ENCODE data around the gene ACE2.

The ACE2 gene

DNA sequence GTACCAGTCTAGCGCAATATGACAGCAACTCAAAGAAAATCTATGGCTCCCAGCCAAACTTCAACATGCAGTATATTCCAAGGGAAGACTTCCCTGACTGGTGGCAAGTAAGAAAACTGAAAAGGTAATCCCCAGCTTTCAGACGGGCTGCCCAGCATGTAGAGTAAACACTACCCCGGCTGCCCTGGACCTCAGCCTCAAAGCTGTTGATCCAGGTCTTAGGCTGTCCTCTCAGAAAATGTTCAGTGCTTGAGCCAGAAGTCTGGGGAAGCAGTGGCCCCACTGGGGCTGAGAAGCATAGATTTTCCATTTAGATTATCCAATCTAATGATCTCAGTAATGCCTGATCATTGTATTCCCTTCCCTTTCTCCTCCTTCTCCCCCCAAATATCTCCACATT, 78.3 kb downstream of the ACE2 start:
- no peak overlapping the region for H3K9ac ChIP-seq (ENCODE audit: low read length in 5 of 5)
- no peaks in the 10 kb centered on the region for H3K36me3 ChIP-seq (ENCODE audit: control insufficient read depth in 5 of 5, insufficient read depth in 5 of 5, low read length in 5 of 5)
- peaks cover 0 to 7% (median 0%) of the 10 kb centered on the region in 5 donors for H3K4me1 ChIP-seq (ENCODE audit: control insufficient read depth in 5 of 5, insufficient read depth in 5 of 5, low read length in 5 of 5)
- H3K27ac ChIP-seq (ENCODE audit: low read depth, low read length) = no peak overlapping the region
- no peaks in the 10 kb centered on the region for H3K9me3 ChIP-seq (ENCODE audit: control insufficient read depth in 5 of 5, low read length in 5 of 5)
- H3K27me3 ChIP-seq (ENCODE audit: control insufficient read depth in 5 of 5, insufficient read depth in 4 of 5, low read length in 5 of 5) = peaks cover 0 to 12% (median 4%) of the 10 kb centered on the region in 5 donors
- no peak overlapping the region for H3K4me3 ChIP-seq (ENCODE audit: low read depth in 1 of 5, low read length in 5 of 5)

DNA sequence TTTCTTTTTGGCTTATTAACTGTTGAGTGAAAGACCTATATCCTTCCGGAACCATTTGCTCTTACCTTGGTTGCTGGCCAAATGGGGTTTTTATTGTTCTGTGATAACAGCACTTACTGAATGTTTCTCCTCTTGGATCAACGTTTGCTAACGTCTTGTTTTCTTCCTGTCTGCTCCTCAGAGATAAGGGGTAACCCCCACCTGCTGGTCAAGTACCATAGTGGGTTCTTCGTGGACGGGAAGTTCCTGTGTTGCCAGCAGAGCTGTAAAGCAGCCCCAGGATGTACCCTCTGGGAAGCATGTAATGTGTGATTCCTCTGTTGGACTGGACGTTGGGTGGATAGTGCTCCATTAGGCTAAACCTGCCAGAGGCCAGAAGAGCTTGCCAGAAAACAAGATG, 84.8 kb downstream of the ACE2 start:
- H3K4me1 ChIP-seq (ENCODE audit: control insufficient read depth in 5 of 5, insufficient read depth in 5 of 5, low read length in 5 of 5) = no peaks in the 10 kb centered on the region
- H3K27me3 ChIP-seq (ENCODE audit: control insufficient read depth in 5 of 5, insufficient read depth in 4 of 5, low read length in 5 of 5) = peaks cover 0 to 10% (median 0%) of the 10 kb centered on the region in 5 donors
- H3K9me3 ChIP-seq (ENCODE audit: control insufficient read depth in 5 of 5, low read length in 5 of 5) = no peaks in the 10 kb centered on the region
- no peak overlapping the region for H3K9ac ChIP-seq (ENCODE audit: low read length in 5 of 5)
- no peak overlapping the region for H3K27ac ChIP-seq (ENCODE audit: low read depth, low read length)
- no peaks in the 10 kb centered on the region for H3K36me3 ChIP-seq (ENCODE audit: control insufficient read depth in 5 of 5, insufficient read depth in 5 of 5, low read length in 5 of 5)
- H3K4me3 ChIP-seq (ENCODE audit: low read depth in 1 of 5, low read length in 5 of 5) = no peak overlapping the region

DNA sequence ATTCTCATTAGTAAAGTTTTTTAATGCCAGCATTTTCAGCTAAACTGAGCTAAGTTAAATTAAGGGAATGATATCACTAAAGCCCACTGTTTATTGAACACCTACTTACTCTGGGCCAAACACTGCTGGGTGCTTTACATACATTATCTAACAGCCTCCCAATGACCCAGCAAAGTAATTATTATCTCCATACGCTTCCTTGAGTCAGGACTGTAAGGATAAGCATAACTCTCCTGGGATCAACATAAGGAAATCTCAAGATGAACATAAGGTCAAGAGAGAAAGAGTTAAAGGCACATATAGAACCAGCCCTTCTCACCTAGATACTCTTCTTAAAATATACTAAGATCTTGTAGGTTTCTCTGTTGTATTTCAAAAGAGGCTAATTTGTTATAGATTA, 86.5 kb downstream of the ACE2 start:
- Histone ChIP-seq H3K36me3 (ENCODE audit: control insufficient read depth in 5 of 5, insufficient read depth in 5 of 5, low read length in 5 of 5) (no peaks in the 10 kb centered on the region), H3K27ac (ENCODE audit: low read depth, low read length) (no peak overlapping the region), H3K9ac (ENCODE audit: low read length in 5 of 5) (no peak overlapping the region), H3K4me3 (ENCODE audit: low read depth in 1 of 5, low read length in 5 of 5) (no peak overlapping the region), H3K4me1 (ENCODE audit: control insufficient read depth in 5 of 5, insufficient read depth in 5 of 5, low read length in 5 of 5) (no peaks in the 10 kb centered on the region), H3K9me3 (ENCODE audit: control insufficient read depth in 5 of 5, low read length in 5 of 5) (no peaks in the 10 kb centered on the region), H3K27me3 (ENCODE audit: control insufficient read depth in 5 of 5, insufficient read depth in 4 of 5, low read length in 5 of 5) (peaks cover 0 to 16% (median 5%) of the 10 kb centered on the region in 5 donors)

DNA sequence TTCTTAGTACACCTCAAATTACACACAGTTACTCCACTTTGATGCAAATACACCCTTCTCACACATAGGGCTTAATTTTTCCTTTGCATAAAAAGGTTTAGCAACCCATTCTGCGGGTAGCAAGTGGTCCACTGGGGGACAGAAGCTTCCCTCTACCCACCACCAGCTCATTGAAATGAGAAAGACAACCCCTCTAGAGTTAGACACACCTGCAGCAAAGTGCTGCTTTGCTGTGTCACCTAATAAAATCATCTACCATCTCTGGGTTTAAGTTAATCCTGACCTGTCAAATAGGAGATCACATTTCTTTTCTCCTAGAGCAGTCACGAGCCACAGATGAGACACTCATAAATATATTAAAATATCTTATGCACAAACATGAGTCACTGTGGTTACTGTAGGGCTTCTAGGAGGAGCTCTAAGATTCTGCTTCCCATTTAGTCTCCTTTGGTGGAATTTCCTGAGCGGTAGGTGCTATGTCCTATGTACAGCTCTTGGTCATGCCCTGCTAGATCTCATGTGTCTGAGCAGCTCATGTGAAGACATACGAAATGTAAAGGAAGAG, 88.3 kb downstream of the ACE2 start:
- Histone ChIP-seq H3K4me1 (ENCODE audit: control insufficient read depth in 5 of 5, insufficient read depth in 5 of 5, low read length in 5 of 5) (no peaks in the 10 kb centered on the region), H3K9me3 (ENCODE audit: control insufficient read depth in 5 of 5, low read length in 5 of 5) (no peaks in the 10 kb centered on the region), H3K27me3 (ENCODE audit: control insufficient read depth in 5 of 5, insufficient read depth in 4 of 5, low read length in 5 of 5) (peaks cover 0 to 12% (median 5%) of the 10 kb centered on the region in 5 donors), H3K36me3 (ENCODE audit: control insufficient read depth in 5 of 5, insufficient read depth in 5 of 5, low read length in 5 of 5) (no peaks in the 10 kb centered on the region), H3K9ac (ENCODE audit: low read length in 5 of 5) (no peak overlapping the region), H3K4me3 (ENCODE audit: low read depth in 1 of 5, low read length in 5 of 5) (no peak overlapping the region), H3K27ac (ENCODE audit: low read depth, low read length) (no peak overlapping the region)

DNA sequence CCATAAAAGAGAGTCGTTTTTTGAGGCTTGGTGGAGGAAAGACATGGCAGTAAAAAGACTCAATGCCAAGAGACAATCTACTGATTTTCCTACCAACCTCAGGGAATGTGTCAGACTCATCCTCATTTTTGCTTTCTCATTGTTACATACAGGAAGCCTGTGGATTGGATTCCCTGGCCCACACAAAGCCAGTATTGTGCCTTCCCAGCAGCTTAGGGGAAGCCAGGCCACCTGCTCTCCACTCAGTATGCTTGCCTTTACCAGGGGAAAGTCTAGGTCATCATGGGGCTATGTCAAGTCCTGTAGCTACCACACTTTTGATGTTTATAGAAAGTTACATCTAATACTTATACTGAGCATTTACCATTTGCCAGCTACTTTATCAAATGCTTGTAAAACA, 89.2 kb downstream of the ACE2 start:
- Histone ChIP-seq H3K36me3 (ENCODE audit: control insufficient read depth in 5 of 5, insufficient read depth in 5 of 5, low read length in 5 of 5) (no peaks in the 10 kb centered on the region), H3K4me1 (ENCODE audit: control insufficient read depth in 5 of 5, insufficient read depth in 5 of 5, low read length in 5 of 5) (no peaks in the 10 kb centered on the region), H3K9ac (ENCODE audit: low read length in 5 of 5) (no peak overlapping the region), H3K27ac (ENCODE audit: low read depth, low read length) (no peak overlapping the region), H3K27me3 (ENCODE audit: control insufficient read depth in 5 of 5, insufficient read depth in 4 of 5, low read length in 5 of 5) (peaks cover 3 to 14% (median 5%) of the 10 kb centered on the region in 5 donors), H3K4me3 (ENCODE audit: low read depth in 1 of 5, low read length in 5 of 5) (no peak overlapping the region), H3K9me3 (ENCODE audit: control insufficient read depth in 5 of 5, low read length in 5 of 5) (no peaks in the 10 kb centered on the region)

All from subcutaneous abdominal adipose tissue (tissue), 5 donors.